HG03558 (cell line): Measurements from ENCODE around the gene CCSER1.
"Not testable (repeated sequence)": the region's sequence is repeated elsewhere in the genome, so short reads cannot be mapped to it uniquely, and the experiment has no call there.

Source experiments
- ATAC-seq: cut with Tn5 transposase; IDR thresholded peaks from one replicate; pipeline ENCODE4 v1.9.1; 2021; ENCODE audit warnings: moderate number of reproducible peaks; ENCODE audit not compliant: unreplicated experiment; ENCODE audit errors: extremely low read depth

Gene CCSER1

DNA sequence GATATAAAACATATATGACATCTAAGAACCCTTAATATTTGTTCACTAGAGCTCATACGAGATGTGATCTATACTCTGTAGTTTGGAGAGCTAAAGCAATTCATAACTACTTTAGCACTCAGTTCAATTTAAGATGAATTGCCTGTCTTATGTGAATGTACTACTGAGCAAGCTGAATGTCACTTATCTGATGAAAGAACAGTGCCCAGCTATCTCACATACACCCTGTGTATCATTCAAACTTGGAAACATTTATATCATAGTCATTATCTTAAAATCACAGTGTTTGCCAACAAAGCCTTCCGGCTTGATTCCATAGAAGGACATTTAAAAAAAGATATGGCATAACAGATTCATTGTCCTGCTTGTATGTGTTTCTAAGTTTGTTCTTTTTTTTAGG lies 639.6 kb downstream of the CCSER1 start:
- no peak for ATAC-seq

DNA sequence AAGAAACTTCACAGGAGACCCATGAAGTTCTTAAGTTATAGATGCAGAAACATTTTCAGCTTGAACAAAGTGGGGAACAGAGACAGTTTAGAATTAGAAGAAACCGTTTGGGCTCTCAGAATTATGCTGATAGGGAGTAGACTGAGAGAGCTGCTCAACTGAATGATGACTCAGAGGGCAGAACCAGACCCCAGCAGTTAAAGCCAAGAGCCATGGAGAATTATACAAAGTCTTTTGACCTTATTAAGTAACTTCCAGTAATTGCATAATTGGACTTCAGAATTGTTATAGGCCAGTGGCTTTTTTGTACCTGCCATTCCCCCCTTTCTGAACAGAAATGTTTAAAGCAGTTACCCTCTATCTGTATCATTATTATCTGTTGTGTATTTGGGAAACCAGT lies 642.1 kb downstream of the CCSER1 start:
- ATAC-seq = no peak

DNA sequence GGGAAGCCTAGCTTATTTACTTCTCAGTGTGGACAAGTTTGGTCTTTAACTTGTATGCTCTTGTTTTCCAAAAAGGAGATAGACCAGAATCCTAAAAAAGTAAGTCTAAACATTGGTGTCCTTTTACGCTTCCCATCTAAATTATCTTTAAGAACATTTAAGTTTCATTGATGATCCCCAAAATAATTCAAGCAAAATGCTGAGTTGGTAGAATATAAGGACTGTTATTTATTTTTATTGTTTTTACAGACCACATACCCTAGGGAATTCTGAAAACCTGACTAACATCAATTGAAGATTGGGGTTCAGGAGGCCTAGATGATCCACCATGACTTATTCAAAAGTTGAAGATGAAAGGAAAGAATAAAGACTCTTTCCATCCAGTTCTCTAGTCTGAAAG lies 653.0 kb downstream of the CCSER1 start:
- no peak for ATAC-seq

DNA sequence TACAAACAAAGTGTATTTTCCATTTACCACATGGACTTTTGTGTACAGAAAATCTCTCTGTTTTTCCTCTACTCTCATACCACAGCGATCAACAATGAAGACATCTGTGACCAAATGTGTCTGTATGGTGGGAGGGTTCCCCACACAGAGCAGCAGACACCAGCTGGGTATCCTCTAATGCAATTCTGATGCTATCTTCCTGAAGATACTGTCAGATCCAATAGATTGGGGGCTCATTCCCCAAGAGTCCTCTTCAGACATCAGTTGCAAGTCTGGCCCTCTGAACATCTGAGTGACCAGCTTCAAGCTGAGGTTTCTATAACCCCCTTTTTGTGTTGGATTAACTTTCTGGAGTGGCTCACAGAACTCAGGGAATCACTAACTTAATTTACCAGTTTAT lies 659.4 kb downstream of the CCSER1 start:
- no peak for ATAC-seq

DNA sequence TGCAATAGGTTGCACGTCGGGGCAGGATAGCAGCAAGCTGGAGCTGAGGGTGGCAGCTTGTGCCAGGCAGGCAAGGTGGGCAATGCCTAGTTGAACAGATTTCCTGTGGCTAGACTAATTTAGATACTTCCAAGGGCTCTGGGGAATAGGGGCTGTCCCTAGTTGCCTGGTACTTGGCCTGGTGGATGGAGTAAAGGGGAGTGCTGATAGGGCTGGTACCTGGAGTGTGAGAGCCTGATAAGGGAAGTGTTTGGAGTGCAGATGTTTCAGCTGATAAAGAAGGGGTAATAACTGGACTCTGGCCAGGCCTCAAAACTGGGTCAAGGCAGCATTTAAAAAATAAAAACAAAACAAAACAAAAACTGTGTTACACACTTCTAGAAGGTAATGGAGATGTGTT lies 665.5 kb downstream of the CCSER1 start:
- ATAC-seq = no peak

DNA sequence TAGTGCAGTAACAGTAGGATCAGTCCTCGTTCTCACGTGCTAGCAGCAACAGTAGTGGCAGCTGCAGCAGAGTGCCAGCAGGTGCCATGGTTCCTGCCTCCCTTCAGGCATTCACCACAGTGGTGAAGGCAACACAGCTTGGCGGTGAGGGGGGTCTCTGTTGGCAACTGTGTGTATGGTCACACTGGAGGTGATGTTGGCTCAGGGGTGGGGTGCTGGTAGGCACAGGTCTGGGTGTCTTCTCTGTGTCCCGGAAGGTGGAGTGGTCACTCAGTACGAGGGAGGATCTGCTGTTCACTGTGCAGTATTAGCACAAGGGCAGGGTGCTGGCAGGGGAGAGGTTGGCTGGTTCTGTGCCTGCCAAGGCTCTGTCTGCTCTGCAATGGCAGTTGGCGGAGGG lies 671.8 kb downstream of the CCSER1 start:
- ATAC-seq = no peak

DNA sequence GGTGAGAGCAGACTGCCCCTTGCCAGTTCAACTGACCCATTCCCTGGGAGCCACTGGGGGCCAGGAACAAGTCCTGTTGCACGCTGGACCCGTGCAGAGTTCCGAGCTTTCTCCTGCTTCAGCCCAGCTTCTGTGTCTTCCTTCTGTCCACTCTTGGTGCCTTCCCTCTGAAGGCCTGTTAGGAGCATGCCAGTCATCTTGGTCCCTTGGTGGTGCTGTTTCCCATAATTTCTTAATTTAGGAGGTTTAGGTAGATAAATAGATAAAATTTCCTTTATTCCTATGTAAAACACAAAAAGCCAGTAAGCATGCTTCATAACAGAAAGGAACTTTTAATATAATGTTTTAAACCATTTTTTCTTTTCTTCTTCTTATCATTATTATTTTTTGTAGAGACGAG lies 672.7 kb downstream of the CCSER1 start:
- ATAC-seq = no peak

DNA sequence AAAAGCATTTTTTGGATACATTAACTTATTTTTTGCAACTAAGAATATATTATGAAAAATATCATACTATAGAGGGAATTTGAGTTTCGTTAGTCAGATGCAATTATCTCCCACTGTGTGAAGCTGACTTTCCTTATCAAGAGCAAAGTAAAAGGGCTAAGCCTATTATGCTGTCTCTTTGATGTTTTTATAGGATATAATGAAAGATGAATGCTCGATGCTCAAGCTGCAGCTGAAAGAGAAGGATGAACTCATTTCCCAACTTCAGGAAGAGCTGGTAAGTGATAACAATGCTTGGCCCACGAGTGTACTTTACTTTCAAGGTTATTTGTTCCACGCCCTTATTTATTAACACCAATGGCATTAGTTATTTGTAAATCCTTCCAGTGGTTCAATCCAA lies 688.4 kb downstream of the CCSER1 start:
- ATAC-seq = no peak

DNA sequence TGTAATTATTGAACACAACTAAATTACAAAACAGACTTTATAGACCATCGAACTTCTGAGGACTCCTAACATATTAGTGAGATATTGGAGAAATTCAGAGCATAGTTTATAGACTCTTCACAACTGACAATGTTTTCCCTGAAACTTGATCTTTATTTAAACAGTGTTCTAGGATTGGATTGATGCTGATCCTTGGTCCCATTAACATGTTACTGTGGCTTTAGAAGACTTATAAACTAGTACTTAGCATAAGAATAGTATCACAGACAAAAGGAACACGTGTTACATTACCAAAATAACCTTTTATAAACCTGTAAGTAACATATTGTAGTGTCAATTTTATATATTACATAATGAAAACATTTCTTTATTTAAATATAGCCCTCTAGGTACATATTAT lies 689.6 kb downstream of the CCSER1 start:
- ATAC-seq = no peak

DNA sequence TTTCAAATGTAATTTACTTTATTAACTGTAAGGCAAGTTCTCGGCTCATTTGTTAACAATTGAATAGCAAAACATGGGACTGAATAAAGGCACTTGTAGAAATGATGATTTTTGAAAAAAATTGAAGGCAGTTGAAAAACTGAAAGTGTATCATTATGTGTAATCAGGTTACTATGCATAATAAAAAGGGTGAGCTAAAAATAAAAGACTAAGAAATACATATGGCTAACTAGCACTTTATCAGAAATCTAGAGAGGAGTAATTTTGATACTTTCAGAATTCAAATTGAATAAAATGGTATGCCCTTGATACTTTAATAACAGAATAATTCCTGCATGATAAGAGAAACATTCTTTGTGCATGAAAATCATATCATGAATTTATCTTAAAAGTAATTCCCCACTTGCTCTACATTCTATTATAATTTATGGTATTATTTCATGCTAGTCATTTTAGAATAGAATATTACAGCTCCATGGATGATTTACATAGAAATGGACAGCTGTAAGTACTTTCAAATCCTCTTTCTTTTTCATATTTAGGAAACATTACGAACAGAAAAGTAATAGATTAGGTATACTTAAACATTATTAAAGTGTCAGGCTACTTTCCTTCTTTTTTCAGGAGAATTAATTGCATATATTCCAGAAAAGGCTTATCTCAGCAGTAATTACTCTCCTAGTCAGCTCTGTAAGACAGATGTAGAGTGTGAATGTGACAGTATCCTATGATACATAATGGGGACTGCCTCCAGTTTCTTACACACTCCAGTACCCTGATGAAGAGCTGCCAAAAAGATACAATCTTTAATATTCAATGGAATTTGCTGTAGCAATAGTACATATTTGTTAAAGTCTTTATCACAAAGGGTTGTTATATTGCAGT lies 697.3 kb downstream of the CCSER1 start:
- ATAC-seq = no peak

DNA sequence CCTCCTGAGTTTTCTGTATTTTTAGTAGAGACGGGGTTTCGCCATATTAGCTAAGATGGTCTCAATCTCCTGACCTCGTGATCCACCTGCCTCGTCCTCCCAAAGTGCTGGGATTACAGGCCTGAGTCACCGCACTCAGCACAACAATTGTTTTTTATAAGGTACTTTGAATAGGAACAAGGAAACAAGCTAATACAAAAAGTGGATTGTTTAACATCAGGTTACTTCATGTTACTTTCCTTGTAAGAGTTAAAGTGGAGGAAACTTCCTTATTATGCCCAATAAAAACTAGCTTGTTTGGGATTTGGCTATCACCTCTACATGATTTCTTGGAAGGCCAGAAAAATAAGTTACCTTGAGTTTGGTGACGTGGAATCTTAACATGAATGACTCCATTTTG lies 698.7 kb downstream of the CCSER1 start:
- no peak for ATAC-seq

DNA sequence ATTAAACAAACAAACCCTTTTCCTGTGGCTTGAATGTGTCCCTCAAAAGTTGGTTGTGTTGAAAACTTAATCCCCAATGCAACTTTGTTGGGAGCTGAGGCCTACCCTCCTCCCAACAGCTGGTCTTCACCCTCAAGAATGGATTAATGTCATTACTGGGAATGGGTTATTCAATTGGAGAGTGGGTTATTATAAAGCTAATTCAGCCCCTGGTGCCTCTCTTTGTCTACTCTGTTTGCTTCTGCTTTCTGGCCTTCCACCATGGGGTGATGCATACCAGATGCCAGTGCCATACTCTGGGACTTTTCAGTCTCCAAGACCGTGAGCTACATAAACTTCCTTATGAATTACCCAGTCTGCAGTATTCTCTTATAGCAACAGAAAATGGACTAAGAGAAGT lies 706.5 kb downstream of the CCSER1 start:
- ATAC-seq = no peak

DNA sequence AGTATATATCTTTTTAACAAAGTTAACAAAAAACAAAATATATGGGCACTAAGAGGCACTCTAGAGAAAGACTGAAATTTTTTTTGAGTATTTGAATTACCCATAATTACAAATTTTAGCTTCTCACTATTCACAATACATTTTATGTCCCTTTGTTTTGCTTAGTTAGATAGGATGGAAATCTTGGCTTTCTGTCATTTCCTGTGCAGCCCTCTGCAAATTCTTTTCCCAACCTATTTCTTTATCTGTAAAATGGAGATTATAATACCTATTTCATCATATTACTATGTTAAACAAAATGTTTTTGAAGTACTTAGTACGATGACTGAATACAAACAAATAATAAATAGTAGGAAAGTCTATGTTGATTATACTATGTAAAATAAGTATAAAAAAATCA lies 710.0 kb downstream of the CCSER1 start:
- no peak for ATAC-seq

DNA sequence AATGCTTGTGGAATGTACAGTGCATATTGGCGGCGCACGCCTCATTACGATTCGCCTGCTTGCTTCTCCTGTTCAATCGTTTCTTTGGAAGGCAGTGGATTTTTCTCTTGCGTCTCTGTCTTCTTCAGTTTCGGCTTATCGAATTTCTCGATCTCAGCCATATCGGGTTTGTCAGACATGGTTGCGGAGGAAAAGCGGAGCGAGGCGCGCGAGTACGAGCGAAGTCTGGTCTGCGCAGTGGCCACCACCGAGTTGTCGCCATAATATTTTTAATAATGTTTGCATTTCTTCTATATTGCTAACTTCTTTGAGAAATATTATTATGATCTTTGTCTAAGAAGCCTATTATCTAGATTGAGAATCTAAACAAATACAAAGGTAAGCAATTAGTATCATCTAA lies 711.7 kb downstream of the CCSER1 start:
- not testable (repeated sequence) for ATAC-seq

DNA sequence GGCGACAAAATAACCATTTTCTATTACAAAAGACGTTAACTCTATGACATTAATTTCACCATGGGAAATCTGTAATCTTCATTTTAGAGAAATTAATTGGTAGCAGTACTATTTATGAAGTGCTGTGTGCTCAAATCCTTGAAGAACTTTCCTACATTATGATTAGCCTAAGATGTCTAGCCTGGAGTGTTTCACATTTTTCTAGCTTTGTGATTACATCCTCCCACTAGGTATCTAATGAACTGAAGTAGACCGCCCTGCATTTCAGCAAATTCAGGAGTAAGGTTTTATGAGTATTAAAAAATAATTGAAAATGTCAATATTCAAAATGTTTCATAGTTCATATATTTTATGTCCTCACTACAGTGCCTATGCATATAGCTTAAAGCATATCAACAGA lies 713.1 kb downstream of the CCSER1 start:
- no peak for ATAC-seq

DNA sequence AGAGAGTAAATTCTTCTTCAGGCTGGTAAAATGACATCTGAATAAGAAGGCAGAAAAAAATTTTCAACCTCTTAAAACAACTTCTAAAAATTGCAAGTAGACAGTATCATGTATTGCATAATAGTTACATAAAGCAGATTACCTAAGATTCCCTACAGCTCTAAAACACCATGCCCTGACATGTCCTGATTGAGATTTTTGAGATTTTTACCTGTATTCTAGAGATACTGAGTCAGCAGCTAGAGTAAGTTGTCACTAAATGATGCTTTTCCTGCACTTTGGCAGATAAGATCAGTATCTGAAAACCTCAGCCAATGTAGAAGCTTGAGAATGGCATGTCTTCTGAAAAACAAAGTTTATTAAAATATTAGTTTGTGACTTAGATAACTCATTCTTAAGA lies 713.6 kb downstream of the CCSER1 start:
- ATAC-seq = no peak

DNA sequence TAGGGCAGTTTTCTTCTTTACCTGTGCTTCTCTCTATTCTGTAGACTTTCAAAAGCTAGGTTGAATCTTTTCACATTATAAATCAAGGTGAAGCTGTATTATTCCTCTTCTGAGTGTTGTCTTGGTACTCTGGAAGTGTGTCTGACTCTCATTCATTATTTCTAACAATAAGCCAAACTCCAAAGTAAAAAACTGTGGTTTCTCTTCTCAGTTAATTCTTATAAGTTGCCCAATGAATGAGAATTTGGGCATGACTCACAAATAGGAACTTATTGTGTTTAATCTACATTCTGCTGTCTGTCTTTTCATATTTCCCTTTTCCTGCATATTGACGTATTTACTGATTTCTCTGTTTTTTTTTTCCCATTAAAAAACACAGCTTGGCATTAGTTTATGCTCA lies 714.5 kb downstream of the CCSER1 start:
- no peak for ATAC-seq

DNA sequence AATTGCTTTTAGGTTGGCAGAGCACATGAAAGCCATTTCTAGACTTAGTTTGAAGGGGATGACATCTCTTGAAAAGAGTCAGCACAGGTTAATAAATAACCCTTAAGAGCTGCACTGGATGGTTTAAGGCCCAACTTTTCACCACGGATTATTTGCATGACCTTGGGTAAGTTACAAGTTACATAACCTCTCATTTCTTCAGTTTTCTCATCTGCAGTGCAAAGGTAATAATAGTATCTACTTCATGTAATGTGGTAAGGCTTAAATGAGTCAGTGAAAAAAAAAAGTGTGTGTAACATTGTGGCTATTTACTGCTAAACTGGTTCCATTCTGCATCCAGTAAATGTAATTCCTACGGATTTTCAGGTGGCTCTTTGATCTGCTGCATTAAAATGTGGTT lies 715.8 kb downstream of the CCSER1 start:
- peak; percentile 98 for ATAC-seq

DNA sequence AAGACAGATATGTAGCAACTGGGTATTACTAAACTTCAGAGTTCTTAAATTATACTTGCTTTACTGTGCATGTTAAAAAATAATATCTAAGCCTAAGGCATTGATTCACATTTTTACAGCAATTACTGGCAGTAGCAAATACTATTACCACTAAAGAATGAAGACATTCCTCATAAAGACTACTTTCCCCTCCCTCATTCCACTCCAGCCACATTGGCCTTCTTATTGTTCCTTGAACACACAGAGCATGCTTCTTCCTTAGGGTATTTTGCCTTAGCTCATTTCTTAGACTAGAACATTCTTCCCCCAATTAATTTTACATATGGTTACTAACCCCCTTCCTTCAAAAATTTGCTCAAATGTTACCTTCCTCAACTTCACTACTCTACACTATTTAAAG lies 717.0 kb downstream of the CCSER1 start:
- no peak for ATAC-seq

DNA sequence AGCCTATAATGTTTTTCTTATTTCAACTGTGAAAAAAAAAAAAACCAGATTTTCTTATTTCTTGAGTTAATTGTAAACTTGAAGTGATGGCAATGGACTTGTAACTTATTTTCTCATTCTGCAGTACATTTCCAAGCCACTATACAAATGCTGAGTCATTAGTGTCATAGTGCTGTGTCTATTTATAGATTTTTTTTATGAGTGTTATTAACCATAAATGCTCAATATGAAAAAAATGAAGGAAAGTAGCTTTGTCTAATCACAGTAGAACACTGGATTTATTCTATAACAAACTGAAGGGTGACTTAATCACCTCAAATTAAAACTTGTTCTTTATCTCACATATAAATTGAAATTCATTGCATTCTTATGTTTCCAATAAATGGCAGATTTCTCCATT lies 718.6 kb downstream of the CCSER1 start:
- no peak for ATAC-seq

DNA sequence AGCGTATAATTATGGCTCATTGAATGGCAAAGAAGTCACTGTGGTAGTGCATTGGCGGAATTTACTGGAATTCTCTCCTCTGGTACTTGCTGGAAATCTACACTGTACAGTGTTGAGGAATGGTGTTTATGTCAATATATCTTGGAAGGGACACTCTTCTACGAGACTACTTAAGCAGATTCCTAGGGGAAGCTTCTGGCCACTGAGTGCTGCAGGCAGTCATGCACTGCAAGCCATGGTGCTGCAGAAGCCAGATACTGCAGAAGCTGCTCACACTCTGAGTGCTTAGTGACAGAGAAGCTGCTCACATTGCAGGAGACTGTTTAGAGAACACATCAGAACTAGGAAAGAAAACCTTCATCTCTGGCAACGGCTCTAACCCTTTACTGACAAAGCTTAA lies 725.0 kb downstream of the CCSER1 start:
- no peak for ATAC-seq

DNA sequence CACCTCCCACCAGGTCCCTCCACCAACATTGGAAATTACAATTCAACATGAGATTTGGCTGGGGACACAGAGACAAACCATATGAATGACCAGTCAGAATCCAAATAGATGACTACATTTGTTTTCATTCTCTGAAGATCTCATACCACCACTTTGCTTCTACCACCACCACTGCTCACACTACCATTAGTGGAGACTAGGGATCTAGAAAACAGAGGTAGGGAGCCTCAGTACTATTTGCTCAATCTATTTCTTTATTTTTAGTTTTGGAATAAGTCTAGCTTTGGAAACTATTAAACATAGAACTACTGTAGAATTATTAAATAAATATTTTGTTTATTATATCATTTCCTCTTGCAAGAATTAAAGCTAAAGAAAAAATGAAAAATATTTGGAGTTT lies 727.9 kb downstream of the CCSER1 start:
- no peak for ATAC-seq
